ENCODE results near the gene ZNF311.

DNA sequence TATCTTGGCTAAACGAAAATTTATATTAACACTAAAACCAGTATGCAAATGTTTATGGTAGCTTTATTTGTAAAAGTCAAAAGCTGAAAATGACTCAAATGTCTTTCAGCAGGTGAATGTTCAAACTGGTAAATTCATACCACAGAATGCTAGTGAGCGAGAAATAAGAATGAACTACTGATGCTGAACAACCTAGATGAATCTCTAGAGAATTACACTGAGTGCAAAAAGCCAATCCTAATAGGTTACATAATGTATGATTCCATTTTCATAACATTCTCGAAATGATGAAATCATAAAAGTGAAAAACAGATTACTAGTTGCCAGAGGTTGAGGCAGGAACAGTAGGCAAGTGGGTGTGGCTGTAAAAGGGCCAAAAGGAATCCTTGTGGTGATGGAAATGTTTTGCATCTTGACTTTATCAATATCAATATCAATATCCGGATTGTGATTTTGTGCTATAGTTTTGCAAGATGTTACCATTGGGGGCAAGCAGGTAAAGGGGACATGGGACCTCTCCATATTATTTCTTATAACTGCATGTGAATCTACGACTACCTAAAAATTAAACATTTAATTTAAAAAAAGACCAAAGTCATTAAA is 26.1 kb downstream of the ZNF311 start:
- TF ChIP-seq, protein P1, sequence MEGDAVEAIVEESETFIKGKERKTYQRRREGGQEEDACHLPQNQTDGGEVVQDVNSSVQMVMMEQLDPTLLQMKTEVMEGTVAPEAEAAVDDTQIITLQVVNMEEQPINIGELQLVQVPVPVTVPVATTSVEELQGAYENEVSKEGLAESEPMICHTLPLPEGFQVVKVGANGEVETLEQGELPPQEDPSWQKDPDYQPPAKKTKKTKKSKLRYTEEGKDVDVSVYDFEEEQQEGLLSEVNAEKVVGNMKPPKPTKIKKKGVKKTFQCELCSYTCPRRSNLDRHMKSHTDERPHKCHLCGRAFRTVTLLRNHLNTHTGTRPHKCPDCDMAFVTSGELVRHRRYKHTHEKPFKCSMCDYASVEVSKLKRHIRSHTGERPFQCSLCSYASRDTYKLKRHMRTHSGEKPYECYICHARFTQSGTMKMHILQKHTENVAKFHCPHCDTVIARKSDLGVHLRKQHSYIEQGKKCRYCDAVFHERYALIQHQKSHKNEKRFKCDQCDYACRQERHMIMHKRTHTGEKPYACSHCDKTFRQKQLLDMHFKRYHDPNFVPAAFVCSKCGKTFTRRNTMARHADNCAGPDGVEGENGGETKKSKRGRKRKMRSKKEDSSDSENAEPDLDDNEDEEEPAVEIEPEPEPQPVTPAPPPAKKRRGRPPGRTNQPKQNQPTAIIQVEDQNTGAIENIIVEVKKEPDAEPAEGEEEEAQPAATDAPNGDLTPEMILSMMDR (IDR thresholded peaks at IDR 0.05), result no peak
- TF ChIP-seq POLR2A (IDR thresholded peaks at IDR 0.05) (no peak), POLR2AphosphoS5 (IDR thresholded peaks at IDR 0.05) (no peak), EP300 (IDR thresholded peaks at IDR 0.05) (no peak)
